GM21619 (cell line): ENCODE measurements around the gene FNDC8.
"Not testable (repeated sequence)": the region's sequence is repeated elsewhere in the genome, so short reads cannot be mapped to it uniquely, and the experiment has no call there.

Experiments
- ATAC-seq: cut with Tn5 transposase; IDR thresholded peaks from one replicate; pipeline ENCODE4 v1.9.1; 2021; ENCODE audit not compliant: unreplicated experiment

The FNDC8 gene

DNA sequence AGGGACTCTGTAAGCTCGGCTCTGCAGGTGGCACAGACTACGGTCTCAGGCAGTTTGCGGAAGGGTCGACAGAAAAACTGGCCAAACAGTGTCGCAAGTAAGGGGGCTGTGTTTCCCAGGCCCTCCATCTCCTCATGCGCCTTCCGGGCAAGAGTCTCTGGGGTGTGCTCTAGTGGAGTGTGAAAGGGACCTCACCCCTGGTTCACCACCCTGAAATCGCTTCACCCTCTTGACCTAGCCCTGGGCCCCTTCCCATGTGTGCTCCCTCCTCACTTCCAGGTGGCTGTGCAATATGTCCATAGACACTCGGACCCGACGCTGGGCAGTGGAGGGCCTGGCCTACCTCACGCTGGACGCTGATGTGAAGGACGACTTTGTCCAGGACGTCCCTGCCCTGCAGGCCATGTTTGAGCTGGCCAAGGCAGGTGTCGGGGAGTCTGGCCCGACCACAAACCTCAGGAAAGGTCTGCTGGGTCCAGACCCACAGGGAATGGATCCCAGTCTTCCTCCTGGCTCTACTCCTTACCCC is 48.5 kb downstream of the FNDC8 start:
- ATAC-seq: no peak

DNA sequence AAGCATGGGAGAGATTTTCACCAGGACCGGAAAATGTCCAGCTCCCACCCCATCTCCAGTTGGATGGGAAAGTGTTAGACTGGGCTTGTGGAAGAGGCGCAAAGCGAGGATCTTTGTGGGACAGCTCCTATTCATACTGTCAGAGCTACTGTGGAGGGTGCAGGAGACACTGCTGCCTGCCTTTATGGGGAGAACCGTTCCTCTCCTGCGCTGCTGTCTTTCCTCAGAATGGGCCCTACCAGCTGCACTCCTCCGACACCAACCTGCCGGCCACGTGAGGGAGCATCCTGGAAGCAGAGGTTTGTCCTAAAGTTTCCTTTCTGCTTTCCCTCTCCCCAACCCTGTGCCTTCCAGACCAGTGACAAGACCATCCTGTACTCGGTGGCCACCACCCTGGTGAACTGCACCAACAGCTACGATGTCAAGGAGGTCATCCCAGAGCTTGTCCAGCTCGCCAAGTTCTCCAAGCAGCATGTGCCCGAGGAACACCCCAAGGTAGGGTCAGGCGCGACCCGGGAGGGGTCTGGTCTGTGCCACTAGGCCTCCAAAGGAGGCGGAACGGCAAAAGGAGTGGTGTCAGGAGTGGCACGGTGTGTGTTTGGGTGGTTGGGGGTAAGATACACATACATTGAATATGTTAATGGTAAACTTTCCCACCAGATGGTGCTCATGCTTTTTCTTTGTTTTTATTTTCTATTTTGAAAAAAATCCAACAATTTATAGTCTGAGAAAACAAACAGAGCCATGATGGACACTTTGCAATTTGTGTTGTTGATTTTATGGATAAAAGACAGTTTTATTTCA is 49.8 kb downstream of the FNDC8 start:
- no peak for ATAC-seq

DNA sequence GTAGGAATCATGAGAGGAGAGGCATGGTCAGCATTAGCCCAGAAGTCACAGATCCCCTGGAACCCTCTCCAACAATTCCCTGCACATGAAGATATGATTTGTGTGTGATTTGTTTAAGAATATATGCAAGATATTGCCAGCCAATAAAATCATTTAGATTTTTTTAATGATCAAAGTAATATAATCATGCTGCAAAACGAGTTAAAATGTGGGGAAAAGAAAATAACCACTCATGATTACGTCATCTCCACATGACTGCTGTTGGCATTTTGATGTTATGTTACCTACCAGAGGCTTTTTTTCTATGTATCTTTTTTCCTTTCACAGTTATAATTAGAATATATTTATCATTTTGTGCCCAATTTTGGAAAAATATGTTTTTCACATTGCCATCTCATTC is 50.4 kb downstream of the FNDC8 start:
- no peak for ATAC-seq

DNA sequence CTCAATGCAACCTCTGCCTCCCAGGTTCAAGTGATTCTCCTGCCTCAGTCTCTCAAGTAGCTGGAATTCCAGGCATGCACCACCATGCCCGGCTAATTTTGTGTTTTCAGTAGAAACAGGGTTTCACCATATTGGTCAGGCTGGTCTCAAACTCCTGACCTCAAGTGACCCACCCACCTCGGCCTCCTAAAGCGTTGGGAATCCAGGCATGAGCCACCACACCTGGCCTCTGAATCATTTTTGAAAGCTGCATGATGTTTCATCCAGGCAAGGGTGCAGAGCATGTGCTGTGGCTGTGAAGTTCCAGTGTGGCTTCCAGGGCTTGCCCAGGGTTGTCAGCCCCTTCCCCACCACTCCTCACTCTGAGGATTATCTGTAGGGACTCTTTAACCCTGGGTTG is 50.9 kb downstream of the FNDC8 start:
- ATAC-seq: not testable (repeated sequence)

DNA sequence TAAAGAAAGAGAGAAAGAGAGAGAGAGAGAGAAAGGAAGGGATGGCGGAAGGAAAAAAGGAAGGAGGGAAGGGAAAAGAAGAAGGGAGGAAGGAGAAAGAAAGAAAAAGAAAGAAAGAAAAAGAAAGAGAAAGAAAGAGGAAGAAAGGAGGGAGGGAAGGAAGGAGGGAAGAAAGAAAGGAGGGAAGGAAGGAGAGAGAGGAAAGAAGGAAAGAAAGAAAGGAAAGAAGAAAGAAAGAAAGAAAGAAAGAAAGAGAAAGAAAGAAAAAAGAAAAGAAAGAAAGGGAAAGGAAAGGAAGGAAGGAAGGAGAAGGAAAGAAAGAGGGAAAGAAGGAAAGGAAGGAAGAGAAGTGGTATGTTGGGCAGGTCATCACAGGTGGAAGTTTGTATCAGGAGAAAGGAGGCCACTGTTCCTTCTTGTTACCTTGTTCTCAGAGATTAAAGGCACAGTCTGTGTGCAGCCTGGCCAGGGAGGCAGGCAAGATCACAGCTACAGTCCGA is 53.5 kb downstream of the FNDC8 start:
- ATAC-seq: no peak

DNA sequence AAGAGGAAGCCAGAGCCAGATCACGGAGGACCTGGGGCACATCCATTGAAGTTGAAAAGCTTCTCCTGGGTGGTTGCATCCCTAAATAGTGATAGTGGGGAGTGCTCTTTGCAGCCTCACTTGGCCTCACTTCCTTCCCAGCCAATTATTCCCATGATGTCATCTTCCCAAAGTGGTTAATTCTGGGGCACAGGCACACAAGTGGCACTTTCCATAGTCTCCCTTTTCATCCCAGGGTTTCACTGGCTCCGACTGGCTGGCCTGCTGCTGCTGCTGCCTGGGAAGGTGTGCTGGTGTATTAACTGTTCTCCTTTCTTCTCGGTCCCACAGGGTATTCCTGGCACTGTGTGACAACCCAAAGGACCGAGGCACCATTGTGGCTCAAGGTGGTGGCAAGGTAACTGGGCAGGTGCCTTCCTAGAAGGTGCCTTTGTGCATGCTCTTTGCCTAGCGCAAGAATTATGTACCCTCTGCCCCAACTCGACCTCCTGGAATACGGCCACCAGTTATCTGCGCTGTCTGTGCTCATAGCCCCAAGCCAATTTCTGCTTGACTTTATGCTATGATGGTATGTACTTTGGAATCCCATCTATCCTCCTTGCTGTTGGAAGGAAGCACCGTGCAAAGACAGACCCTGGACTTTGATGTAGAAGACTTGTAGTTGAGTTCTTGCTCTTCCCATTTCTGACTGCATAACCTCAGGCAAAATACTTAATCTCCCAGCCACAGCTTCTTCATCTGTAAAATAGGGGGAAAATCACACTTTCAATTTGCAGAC is 54.4 kb downstream of the FNDC8 start:
- ATAC-seq: no peak

DNA sequence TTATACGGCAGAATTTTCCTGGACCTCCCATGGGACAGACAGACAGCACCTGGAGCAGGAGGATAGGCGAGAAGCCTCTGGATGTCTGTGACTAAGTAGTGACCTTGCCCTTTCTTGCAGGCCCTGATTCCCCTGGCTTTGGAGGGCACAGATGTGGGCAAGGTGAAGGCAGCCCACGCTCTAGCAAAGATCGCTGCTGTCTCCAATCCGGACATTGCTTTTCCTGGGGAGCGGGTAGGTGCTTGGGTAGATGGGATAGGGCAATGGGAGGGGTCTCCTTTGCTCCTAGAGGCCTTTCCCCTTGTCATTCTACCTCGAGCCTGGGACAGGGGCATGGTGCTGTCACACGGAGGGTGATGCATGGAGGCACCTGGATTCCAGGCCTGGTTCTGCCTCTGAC is 55.5 kb downstream of the FNDC8 start:
- ATAC-seq: no peak

DNA sequence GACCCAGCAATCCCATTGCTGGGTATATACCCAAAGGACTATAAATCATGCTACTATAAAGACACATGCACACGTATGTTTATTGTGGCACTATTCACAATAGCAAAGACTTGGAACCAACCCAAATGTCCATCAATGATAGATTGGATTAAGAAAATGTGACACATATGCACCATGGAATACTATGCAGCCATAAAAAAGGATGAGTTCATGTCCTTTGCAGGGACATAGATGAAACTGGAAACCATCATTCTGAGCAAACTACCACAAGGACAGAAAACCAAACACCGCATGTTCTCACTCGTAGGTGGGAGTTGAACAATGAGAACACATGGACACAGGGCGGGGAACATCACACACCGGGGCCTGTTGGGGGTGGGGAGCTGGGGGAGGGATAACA is 58.0 kb downstream of the FNDC8 start:
- not testable (repeated sequence) for ATAC-seq
